ENCODE measurements around the gene PAX2.

Gene PAX2

DNA sequence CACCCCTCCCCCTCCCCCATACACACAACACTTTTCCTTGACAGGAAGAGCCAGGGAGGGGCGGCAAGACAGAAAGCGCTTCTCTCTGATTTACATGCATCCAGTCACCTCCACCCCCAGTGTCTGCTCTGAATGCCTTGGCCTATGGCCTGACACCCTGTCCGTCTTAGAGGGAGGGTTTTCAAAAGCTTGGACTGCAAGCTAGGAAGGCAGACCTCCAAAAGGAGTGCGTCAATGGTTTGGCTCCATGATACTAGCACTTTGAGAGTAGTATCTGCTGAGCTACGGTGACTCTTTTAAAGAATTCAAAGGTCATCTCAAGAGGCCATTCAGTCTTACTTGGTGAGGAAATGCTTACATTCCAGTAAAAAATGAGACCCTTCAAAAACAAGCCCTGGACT lies 20.3 kb upstream of the PAX2 start:
- no peak for DNase-seq

DNA sequence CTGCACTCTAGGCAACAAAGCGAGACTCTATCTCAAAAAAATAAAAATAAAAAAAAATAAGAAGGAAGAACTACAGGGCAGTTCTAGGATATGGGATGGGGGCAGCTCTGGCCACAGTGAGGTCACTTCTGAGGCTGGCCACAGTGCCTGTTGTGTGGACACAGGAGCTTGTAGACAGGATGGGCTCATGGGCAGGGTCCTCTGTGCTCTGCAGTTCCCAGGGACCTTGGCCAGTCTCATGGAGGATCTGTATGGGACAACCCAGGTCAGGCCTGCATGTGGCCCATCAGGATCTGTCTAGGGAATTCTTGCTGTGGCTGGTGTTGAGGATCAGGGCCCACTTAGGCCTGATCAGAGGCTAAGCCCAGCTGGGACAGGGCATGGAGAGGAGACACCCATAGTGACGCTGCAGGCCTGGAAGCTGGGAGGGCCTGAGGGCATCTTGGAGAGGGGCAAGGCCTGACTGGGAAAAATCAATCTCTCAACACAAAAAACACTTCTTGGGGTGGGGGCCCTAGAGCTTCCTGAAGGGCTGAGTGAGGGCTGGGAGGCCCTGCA lies 19.4 kb upstream of the PAX2 start:
- DNase-seq: no peak

DNA sequence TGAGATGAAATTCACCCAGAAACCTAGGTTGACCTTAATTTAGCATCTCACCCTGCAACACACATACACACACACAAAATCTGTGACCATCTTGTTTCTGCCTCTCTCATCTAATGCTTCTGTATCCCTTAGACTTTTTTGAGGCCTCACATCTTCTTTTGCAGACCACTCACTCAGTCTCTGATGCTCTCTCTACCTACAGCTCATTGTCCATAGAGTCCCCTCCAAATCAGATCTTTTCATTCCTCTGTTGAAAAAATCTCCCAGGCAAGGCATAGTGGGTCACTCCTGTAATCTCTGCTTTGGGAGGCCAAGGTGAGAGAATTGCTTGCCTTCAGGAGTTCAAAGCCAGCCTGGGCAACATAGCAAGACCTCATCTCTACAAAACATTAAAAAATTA lies 17.6 kb upstream of the PAX2 start:
- no peak for DNase-seq

DNA sequence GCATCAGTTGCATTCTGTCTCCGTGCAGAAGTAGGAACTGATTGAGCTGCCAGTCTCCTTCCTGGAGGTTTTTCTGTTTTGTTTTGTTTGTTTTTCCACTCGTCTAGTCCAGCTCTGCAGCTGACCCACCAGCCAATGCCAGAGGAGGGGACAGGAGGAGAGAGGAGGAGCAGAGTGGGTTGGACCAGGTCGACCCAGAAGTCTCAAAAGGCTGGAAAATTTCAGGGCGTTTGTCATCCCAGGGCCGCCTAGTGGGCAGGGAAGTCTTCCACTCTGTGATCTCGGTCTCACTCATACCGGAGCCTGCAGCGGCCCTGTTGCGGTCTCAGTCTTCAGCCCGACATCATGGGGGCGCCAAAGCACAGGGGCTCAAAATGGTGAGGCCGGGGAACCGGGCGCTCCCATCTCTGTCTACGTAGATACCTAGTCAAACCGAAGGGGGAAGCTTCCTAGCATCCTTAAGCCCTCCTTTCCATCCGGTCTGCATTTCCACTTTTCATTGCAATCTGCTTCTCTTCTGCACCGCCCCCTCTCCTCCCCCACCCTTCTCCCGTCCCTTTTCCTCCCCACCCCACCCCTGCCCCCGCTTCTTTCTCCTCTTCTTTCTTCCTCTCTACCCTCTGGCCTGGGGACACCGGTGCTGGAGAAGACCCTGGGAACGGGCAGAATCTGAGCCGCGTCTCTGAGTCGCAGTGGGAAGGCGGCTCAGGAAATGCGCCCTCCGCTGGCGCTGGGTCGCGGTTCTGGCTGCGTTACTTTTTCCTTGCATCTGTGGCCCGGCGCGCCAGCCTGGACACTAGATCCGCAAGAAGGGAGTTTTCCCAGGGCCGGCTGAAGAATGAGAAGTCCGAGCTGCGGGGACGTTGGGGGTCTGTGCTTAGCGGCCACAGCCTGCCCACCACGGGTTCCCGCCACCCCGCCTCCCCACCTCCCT lies 16.2 kb upstream of the PAX2 start:
- DNase-seq: no peak

- DNase-seq: no peak
Measured at GRCh38 chr10:100729862-100730724, 15.3 kb upstream of the PAX2 start.

DNA sequence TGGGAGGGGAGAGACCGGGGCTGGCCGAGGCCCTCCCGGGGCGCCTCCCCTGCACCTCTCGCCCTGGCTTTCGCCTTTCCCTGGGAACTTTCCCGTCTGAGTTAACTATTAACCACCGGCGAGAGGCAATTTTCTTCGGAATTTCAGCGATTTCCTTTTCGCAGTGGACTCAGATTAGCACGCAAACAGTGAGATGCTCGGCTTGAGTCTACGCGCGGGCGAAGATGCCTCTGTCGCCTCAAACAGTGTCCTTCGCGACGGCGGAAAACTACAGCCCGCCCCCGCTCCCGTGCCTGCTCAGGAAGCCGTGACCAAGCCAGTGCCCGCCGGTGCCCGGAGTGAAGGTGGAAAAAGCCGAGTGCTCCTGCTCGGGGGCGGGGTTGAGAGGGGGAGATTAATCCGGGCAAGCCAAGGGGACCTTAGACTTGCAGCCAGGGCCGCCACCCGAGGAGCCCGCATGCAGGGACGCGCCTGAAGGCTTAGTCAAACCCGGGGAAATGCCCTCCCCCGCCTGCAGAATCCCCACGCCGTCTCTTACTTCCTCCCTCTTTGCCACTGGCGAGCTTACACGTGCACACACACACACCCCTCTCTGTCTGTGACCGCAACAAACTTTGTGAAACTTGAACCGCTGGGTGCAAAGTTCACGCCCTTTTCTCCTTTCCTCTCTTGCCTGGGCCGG lies 14.5 kb upstream of the PAX2 start:
- DNase-seq: no peak

DNA sequence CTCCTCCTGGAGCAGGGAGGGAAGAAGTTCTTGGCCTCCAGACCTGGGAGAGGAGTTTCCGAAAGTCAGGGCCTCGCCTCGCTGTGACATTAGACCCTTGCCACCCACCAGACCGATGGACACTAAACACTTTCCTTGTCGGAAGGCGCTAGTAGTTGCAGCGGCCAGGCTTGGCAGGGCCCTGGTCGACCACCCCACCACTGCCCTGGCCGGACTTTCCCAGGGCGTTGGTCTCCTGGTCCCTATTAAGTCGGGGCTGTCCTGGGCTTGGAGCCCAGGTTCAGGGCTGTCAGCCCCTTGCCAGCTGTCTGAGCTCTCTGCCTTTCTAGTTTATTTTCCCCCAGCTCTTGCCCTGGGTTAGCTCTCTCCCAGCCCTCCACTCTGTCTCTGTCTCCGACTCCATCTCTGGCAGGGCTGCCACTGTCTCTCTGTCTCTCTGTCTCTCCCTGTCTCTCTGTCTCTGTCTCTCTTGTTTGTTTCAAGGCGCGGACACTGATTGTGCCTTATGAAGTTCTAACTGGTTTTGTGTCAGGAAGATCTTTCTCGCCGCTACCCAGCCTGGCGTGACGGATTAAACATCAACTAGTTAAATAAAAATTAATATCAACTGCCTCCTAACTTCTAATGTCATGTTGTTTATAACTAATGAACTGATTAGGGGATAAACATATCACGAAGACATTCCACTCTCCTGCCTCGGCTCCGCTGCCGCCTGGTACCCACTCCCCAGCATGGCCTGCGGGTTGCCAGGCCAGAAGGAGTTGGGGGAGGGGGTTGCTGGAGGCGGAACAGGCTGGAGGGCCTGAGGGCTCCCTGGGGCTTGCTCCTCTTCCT lies 13.8 kb upstream of the PAX2 start:
- DNase-seq: no peak

GRCh38 chr10:100732241-100732596 lies 13.2 kb upstream of the PAX2 start:
- DNase-seq: no peak

GRCh38 chr10:100733329-100733728 lies 12.1 kb upstream of the PAX2 start:
- DNase-seq: no peak

DNA sequence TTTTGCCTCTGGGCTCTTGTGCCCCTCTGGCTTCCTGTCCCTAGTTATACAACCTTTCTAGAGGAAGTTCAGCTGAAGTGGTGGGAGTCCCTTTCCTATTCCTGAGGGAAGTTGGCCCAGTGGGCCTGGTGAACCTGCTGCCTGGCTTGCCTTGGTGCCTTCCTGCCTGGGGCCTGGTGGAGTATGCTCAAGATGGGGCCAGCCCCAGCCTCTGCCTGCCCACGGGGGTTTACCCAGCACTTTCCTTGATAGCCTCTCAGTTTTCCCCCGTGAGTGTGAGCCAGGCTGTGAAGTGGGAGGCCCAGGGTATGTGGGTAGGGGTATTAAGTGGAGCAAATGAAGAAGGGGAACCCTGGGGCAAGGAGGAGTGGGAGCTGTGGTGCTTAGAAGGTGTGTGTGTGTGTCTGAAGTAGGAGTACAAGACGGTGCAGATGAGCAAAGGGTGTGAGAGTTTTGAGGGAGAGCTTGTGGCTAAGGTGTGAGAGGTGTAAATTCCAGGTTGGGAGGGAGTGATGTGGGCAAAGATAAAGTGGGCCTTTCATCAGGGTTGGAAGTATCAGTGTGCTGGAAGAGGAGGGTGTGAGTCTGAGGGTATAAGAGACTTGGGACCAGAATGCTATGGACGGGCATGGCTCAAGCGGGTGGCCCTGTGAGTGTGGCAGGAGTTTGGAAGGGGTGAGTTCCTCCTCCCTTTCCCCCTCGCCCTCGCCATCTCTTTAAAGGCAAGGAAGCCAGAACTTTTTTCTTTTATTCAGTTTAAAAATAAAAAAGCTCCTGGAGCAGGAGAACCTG lies 10.9 kb upstream of the PAX2 start:
- DNase-seq: no peak

GRCh38 chr10:100735087-100735336 lies 10.4 kb upstream of the PAX2 start:
- no peak for DNase-seq

GRCh38 chr10:100735337-100736143 lies 9.8 kb upstream of the PAX2 start:
- no peak for DNase-seq

GRCh38 chr10:100736144-100736808 lies 9.1 kb upstream of the PAX2 start:
- no peak for DNase-seq

DNA sequence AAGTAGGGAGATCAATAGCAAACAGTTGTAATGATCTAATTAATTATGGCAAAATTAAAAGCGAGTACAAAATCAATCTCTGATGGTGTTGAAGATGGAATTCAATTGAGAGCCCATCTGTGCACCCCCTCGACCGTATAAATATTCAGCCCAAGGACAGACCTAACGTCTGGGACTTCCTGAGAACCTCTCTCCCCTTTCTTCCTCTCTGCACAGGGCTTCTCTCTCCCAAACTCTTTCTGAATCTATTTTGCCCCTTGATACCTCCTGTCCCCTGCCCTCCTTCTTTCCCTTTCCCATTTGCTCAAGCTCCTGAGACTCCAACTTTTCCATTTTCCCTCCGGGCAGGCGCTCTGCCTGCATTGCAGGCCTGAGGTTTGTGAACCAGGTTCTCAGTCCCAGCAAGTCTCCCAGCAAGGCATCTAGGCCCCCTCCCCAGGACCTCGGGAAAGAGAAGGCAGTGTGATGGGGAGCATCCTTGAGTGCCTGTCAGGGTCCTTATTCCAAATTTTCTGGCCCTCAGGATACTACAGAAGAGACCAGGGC lies 8.5 kb upstream of the PAX2 start:
- DNase-seq: no peak

GRCh38 chr10:100737355-100738054 lies 7.9 kb upstream of the PAX2 start:
- no peak for DNase-seq

GRCh38 chr10:100738055-100738827 lies 7.1 kb upstream of the PAX2 start:
- DNase-seq: no peak

- no peak for DNase-seq
Measured at GRCh38 chr10:100739517-100740368, 5.6 kb upstream of the PAX2 start.

All from activated effector memory CD4-positive, alpha-beta T cell treated with Interleukin-2 at 50 U/mL for 16 hours (primary cell).